Measurements from ENCODE around the gene SGSM1.

Gene SGSM1

DNA sequence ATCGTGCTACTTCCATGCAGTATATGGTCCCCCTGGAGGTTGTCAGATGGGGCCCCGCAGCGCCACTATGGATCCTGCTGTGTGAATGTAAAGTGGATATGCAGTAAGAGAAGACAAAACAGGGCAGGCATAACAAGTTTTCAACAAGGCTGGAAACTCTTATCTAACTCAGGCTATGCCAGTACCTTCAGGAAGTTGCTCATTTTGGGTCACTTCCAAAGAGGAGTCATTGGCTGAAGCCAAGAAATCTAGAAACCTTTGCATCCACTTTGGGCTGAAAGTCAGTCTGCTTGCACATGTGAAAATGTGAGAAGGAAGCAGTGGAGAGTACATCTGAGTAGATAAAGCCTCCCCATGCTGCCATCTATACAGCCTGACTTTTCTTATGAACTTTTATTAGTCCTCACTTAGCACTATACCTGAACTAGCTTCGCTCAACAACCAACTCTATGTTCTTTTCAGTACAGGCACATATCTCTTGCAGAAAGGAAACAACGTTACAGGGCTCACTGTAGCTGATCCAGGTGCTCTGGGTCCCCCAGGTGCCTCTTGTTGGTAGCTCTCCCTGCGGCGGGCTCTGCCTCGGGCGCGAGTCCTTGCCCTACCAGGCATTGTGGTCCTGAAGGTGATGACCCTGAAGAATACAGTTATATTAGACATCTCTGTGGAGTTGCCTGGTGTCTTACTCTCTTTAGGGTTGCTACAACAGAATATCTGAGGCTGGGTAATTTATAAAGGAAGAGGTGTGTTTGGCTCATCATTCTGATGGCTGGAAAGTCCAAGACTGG lies 43.9 kb upstream of the SGSM1 start:
- H3K79me1 ChIP-seq (replicated peaks; ENCODE audit: low read length, poor library complexity, severe bottlenecking) = no peaks in the 10 kb centered on the region

GRCh38 chr22:24763872-24764485 lies 42.0 kb upstream of the SGSM1 start:
- Histone ChIP-seq H3K9ac (ENCODE audit: low read length) (no peak overlapping the region), H3K23ac (ENCODE audit: low read length in 2 of 2) (no peak overlapping the region), H3K79me1 (replicated peaks; ENCODE audit: low read length, poor library complexity, severe bottlenecking) (no peaks in the 10 kb centered on the region), H2BK15ac (ENCODE audit: low read depth, poor library complexity, severe bottlenecking) (no peak overlapping the region), H4K91ac (ENCODE audit: low read length) (no peak overlapping the region), H3K18ac (ENCODE audit: low read depth in 1 of 2, low read length in 2 of 2) (no peak overlapping the region), H2BK120ac (ENCODE audit: low read depth, low read length) (no peak overlapping the region), H3K4me3 (ENCODE audit: insufficient read depth in 1 of 2, low read depth in 1 of 2, low read length in 2 of 2) (no peak overlapping the region), H2AFZ (ENCODE audit: low read depth, low read length) (no peak overlapping the region), H3K36me3 (ENCODE audit: control insufficient read depth in 1 of 2, insufficient read depth in 2 of 2, low read depth in 1 of 2, low read length in 2 of 2) (no peaks in the 10 kb centered on the region), H3K4me2 (ENCODE audit: low read length, poor library complexity, severe bottlenecking) (no peak overlapping the region), H3K4me1 (ENCODE audit: control insufficient read depth, insufficient read depth, low read depth, low read length) (no peaks in the 10 kb centered on the region), H2BK12ac (ENCODE audit: low read length in 2 of 2) (no peak overlapping the region), H3K27ac (ENCODE audit: low read length, poor library complexity, severe bottlenecking) (no peak overlapping the region), H4K8ac (ENCODE audit: low read length) (no peak overlapping the region), H3K9me3 (ENCODE audit: control insufficient read depth, low read length) (no peaks in the 10 kb centered on the region), H3K14ac (ENCODE audit: low read length in 2 of 2) (no peak overlapping the region), H3K4ac (ENCODE audit: low read depth in 1 of 2, low read length in 2 of 2) (no peak overlapping the region), H2AK5ac (ENCODE audit: low read length, severe bottlenecking) (no peak overlapping the region), H2BK5ac (ENCODE audit: low read depth, low read length, poor library complexity, severe bottlenecking) (no peak overlapping the region), H3K27me3 (ENCODE audit: control insufficient read depth in 1 of 2, insufficient read depth in 1 of 2, low read length in 2 of 2) (peaks cover 30 to 60% of the 10 kb centered on the region in 2 experiments)
- no peak for DNase-seq
- WGBS = 87% methylated on average over 38 of the region's 38 CpGs

More for the DNA sequence above, 43.9 kb upstream of the SGSM1 start:
- no peak overlapping the region for H3K4me3 ChIP-seq (ENCODE audit: insufficient read depth in 1 of 2, low read depth in 1 of 2, low read length in 2 of 2)
- H3K4me1 ChIP-seq (ENCODE audit: control insufficient read depth, insufficient read depth, low read depth, low read length) = no peaks in the 10 kb centered on the region
- H3K36me3 ChIP-seq (ENCODE audit: control insufficient read depth in 1 of 2, insufficient read depth in 2 of 2, low read depth in 1 of 2, low read length in 2 of 2) = no peaks in the 10 kb centered on the region
- no peak overlapping the region for H3K23ac ChIP-seq (ENCODE audit: low read length in 2 of 2)
- no peak overlapping the region for H4K8ac ChIP-seq (ENCODE audit: low read length)
- no peak overlapping the region for H2BK15ac ChIP-seq (ENCODE audit: low read depth, poor library complexity, severe bottlenecking)
- no peak overlapping the region for H4K91ac ChIP-seq (ENCODE audit: low read length)
- H3K9ac ChIP-seq (ENCODE audit: low read length) = no peak overlapping the region
- no peak overlapping the region for H2BK120ac ChIP-seq (ENCODE audit: low read depth, low read length)
- H3K27ac ChIP-seq (ENCODE audit: low read length, poor library complexity, severe bottlenecking) = no peak overlapping the region
- peak overlapping the region; percentile 13 for H3K4me2 ChIP-seq (ENCODE audit: low read length, poor library complexity, severe bottlenecking)
- peaks cover 30 to 62% of the 10 kb centered on the region in 2 experiments for H3K27me3 ChIP-seq (ENCODE audit: control insufficient read depth in 1 of 2, insufficient read depth in 1 of 2, low read length in 2 of 2)
- no peak overlapping the region for H2AK5ac ChIP-seq (ENCODE audit: low read length, severe bottlenecking)
- no peak overlapping the region for H3K4ac ChIP-seq (ENCODE audit: low read depth in 1 of 2, low read length in 2 of 2)
- H3K9me3 ChIP-seq (ENCODE audit: control insufficient read depth, low read length) = no peaks in the 10 kb centered on the region
- peak overlapping the region in 1 of 2 experiments; percentile 48 for H3K14ac ChIP-seq (ENCODE audit: low read length in 2 of 2)
- DNase-seq = no peak
- H2BK5ac ChIP-seq (ENCODE audit: low read depth, low read length, poor library complexity, severe bottlenecking) = no peak overlapping the region
- WGBS = 83% methylated on average over 10 of the region's 10 CpGs
- H3K18ac ChIP-seq (ENCODE audit: low read depth in 1 of 2, low read length in 2 of 2) = no peak overlapping the region
- H2AFZ ChIP-seq (ENCODE audit: low read depth, low read length) = no peak overlapping the region
- peak overlapping the region in 1 of 2 experiments; percentile 13 for H2BK12ac ChIP-seq (ENCODE audit: low read length in 2 of 2)

DNA sequence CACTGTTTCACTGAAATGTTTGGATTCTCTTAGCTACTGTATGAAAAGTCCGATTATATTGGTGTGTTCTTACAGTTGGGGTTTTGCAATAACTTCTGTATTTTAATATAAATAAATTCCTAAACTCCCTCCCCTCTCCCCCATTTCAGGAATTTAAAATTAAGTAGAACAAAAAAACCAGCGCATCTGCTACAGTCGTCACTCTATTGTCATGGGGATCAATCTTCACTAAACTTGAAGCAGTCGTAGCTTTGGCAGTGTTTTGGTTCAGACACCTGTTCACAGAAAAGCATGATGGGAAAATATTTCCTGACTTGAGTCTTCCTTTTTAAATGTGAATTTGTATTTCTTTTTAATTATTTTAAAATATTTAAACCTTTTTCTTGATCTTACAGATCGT lies 40.8 kb upstream of the SGSM1 start:
- no peak overlapping the region for H2BK15ac ChIP-seq (ENCODE audit: low read depth, poor library complexity, severe bottlenecking)
- no peak overlapping the region for H3K9ac ChIP-seq (ENCODE audit: low read length)
- H2BK5ac ChIP-seq (ENCODE audit: low read depth, low read length, poor library complexity, severe bottlenecking) = no peak overlapping the region
- no peak overlapping the region for H2BK120ac ChIP-seq (ENCODE audit: low read depth, low read length)
- H3K4me2 ChIP-seq (ENCODE audit: low read length, poor library complexity, severe bottlenecking) = no peak overlapping the region
- H3K36me3 ChIP-seq (ENCODE audit: control insufficient read depth in 1 of 2, insufficient read depth in 2 of 2, low read depth in 1 of 2, low read length in 2 of 2) = no peaks in the 10 kb centered on the region
- H4K8ac ChIP-seq (ENCODE audit: low read length) = no peak overlapping the region
- H3K4me1 ChIP-seq (ENCODE audit: control insufficient read depth, insufficient read depth, low read depth, low read length) = no peaks in the 10 kb centered on the region
- no peak overlapping the region for H3K14ac ChIP-seq (ENCODE audit: low read length in 2 of 2)
- 100% methylated on average over 3 of the region's 5 CpGs for WGBS
- H4K91ac ChIP-seq (ENCODE audit: low read length) = no peak overlapping the region
- DNase-seq = no peak
- no peak overlapping the region for H3K18ac ChIP-seq (ENCODE audit: low read depth in 1 of 2, low read length in 2 of 2)
- H3K4me3 ChIP-seq (ENCODE audit: insufficient read depth in 1 of 2, low read depth in 1 of 2, low read length in 2 of 2) = no peak overlapping the region
- H3K9me3 ChIP-seq (ENCODE audit: control insufficient read depth, low read length) = no peaks in the 10 kb centered on the region
- no peak overlapping the region for H2AK5ac ChIP-seq (ENCODE audit: low read length, severe bottlenecking)
- no peak overlapping the region for H2AFZ ChIP-seq (ENCODE audit: low read depth, low read length)
- no peak overlapping the region for H3K23ac ChIP-seq (ENCODE audit: low read length in 2 of 2)
- H3K27ac ChIP-seq (ENCODE audit: low read length, poor library complexity, severe bottlenecking) = no peak overlapping the region
- no peak overlapping the region for H3K4ac ChIP-seq (ENCODE audit: low read depth in 1 of 2, low read length in 2 of 2)
- H3K27me3 ChIP-seq (ENCODE audit: control insufficient read depth in 1 of 2, insufficient read depth in 1 of 2, low read length in 2 of 2) = peaks cover 22 to 53% of the 10 kb centered on the region in 2 experiments
- H2BK12ac ChIP-seq (ENCODE audit: low read length in 2 of 2) = no peak overlapping the region
- H3K79me1 ChIP-seq (replicated peaks; ENCODE audit: low read length, poor library complexity, severe bottlenecking) = no peaks in the 10 kb centered on the region

DNA sequence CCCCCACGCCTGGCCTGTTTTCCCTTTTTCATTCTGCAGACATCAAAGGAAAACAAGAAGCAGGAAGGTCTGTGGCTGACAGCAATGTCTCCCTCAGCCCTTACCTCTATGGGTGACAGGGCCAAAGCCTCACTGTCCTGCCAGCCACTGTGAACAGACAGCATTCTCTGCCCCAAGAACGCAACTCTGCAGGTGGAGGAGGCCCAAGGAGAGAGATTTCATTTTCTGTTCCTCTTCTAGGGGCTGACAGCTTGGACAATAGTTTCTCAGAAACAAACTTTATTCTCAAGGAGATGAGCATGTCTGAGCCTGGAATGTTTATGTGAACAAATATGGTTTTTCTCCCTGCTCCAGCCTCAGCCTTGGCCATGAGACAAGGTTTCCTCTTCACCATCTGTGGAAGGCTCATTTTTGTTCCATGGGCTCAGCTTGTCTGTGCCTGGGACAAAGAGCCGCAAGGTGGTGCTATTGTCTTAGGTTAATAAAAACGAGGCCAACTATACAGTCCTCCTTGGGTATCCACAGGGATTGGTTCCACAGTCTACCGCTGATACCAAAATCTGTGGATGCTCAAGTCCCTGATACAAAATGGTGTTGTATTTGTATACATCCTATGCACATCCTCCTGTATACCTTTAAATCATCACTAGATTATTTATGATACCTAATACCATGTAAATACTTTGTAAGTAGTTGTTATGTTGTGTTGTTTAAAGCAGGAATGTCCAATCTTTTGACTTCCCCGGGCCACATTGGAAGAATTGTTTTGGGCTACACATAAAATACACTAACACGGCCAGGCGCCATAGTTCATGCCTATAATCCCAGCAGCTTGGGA lies 37.3 kb upstream of the SGSM1 start:
- Histone ChIP-seq H3K4me3 (ENCODE audit: insufficient read depth in 1 of 2, low read depth in 1 of 2, low read length in 2 of 2) (no peak overlapping the region), H3K9me3 (ENCODE audit: control insufficient read depth, low read length) (no peaks in the 10 kb centered on the region), H3K79me1 (replicated peaks; ENCODE audit: low read length, poor library complexity, severe bottlenecking) (no peaks in the 10 kb centered on the region), H2AK5ac (ENCODE audit: low read length, severe bottlenecking) (no peak overlapping the region), H4K8ac (ENCODE audit: low read length) (no peak overlapping the region), H2BK120ac (ENCODE audit: low read depth, low read length) (no peak overlapping the region), H2BK5ac (ENCODE audit: low read depth, low read length, poor library complexity, severe bottlenecking) (no peak overlapping the region), H3K36me3 (ENCODE audit: control insufficient read depth in 1 of 2, insufficient read depth in 2 of 2, low read depth in 1 of 2, low read length in 2 of 2) (no peaks in the 10 kb centered on the region), H3K23ac (ENCODE audit: low read length in 2 of 2) (no peak overlapping the region), H3K4ac (ENCODE audit: low read depth in 1 of 2, low read length in 2 of 2) (no peak overlapping the region), H3K27me3 (ENCODE audit: control insufficient read depth in 1 of 2, insufficient read depth in 1 of 2, low read length in 2 of 2) (peaks cover 9 to 33% of the 10 kb centered on the region in 2 experiments), H4K91ac (ENCODE audit: low read length) (no peak overlapping the region), H3K4me1 (ENCODE audit: control insufficient read depth, insufficient read depth, low read depth, low read length) (no peaks in the 10 kb centered on the region), H2AFZ (ENCODE audit: low read depth, low read length) (no peak overlapping the region), H3K18ac (ENCODE audit: low read depth in 1 of 2, low read length in 2 of 2) (no peak overlapping the region), H3K27ac (ENCODE audit: low read length, poor library complexity, severe bottlenecking) (no peak overlapping the region), H2BK12ac (ENCODE audit: low read length in 2 of 2) (no peak overlapping the region), H2BK15ac (ENCODE audit: low read depth, poor library complexity, severe bottlenecking) (no peak overlapping the region), H3K4me2 (ENCODE audit: low read length, poor library complexity, severe bottlenecking) (no peak overlapping the region), H3K14ac (ENCODE audit: low read length in 2 of 2) (no peak overlapping the region), H3K9ac (ENCODE audit: low read length) (no peak overlapping the region)
- WGBS = 45% methylated on average over 7 of the region's 8 CpGs
- peak; percentile 57 for DNase-seq

Measured in mesenchymal stem cell (in vitro differentiated cells and primary cell).